Stimulated activated CD4-positive, alpha-beta T cell treated with anti-CD3 and anti-CD28 coated beads, TNF-alpha, amount 100 ng/mL, for 24 hours (primary cell): ENCODE measurements around the gene CDH4.

Experiments
- DNase-seq, 3 experiments: peaks; one replicate each; pipeline ENCODE4 v3.0.0-alpha.2; 2020; ENCODE audit warnings: low read depth in 3 of 3

Gene CDH4

DNA sequence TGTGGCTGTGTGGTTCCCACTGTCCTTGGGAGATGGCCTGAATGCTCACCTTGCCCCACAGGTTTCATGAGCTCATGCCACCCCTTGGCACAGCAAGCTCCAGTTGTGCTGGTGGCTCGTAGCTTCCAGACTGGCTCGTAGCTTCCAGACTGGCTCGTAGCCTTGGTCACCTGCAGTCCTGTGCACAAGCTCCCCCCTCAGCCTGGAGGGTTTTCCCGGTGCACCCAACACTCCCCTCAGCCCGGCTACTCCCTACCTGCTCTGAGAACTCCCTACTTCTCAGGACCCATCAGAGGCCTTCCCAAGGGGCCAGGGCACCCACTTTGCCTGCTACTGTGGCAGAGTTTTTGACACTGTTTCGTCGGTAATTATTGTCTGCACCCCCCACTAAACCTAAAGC lies 528.0 kb downstream of the CDH4 start:
- no peak for DNase-seq

- no peak for DNase-seq
Observed at GRCh38 chr20:61784801-61785566, 532.9 kb downstream of the CDH4 start.

DNA sequence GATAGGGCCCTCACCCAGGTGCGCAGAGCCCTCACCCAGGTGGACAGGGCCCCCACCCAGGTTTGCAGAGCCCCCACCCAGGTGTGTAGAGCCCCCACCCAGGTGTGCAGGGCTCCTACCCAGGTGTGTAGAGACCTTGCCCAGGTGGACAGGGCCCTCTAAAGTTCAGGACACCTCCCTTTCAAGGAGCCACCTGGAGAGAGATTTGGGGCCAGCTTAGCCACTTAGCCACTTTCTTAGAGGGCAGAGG lies 533.4 kb downstream of the CDH4 start:
- no peak for DNase-seq

DNA sequence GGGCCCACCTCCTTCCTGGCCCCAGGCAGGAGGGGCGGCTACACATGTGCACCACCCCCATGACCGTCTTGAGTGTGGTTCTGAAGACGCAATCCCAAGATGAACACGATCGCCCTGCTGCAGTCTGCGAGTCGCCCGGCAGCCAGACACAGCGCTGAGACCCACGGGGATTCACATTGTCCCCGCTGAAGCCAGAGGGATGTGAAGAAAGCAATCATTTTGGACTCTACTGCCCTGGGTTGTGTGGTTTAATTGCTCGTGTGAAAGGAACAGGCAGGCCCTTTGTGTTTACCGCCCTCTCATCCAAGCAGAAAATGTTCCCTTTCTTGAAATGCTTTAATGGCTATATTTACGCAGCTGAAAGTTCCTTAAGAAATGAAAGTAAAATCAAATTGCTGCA lies 534.2 kb downstream of the CDH4 start:
- DNase-seq: no peak

DNA sequence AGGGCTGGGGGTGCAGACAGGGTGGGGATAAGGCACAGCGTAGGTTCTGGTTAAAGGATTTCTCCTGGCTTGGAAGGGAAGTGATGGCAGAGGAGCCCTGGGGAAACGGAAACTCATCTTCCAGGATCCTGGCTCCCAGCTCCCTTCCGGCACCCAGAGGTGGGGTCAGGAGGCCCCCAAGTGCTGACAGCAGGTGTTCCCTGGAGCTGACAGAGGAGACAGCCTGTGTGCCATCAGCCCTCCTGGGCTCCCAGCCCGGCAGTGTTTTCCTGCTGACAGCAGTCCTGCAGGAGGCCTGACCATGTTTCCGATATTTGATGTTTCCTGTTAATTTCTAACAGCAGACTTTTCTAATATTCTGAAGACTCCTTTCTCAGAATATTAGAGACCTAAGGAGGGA lies 536.3 kb downstream of the CDH4 start:
- no peak for DNase-seq

- DNase-seq: no peak
Observed at GRCh38 chr20:61789329-61789728, 537.3 kb downstream of the CDH4 start.

DNA sequence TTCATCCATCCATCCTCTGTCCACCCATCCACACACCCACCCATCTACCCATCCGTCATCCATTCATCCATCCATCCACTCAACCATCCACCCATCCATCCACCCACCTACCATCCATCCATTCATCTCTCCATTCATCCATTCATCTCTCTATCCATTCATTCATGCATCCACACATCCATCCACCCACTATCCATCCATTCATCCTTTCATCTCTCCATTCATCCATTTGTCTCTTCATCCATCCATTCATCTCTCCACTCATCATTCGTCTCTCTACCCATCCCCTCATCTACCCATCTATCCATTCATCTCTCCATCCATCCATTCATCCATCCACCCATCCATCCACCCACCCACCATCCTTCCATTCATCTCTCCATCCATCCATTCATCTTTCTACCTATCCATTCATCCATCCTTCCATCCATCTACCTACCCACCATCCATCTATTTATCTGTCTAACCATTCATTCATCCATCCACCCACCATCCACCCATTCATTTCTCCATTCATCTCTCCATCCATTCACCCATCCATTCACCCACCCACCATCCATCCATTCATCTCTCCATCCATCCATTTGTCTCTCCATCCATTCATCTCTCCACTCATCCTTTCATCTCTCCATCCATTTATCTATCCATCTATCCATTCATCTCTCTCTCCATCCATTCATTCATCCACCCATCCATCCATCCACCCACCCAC lies 538.2 kb downstream of the CDH4 start:
- no peak for DNase-seq

DNA sequence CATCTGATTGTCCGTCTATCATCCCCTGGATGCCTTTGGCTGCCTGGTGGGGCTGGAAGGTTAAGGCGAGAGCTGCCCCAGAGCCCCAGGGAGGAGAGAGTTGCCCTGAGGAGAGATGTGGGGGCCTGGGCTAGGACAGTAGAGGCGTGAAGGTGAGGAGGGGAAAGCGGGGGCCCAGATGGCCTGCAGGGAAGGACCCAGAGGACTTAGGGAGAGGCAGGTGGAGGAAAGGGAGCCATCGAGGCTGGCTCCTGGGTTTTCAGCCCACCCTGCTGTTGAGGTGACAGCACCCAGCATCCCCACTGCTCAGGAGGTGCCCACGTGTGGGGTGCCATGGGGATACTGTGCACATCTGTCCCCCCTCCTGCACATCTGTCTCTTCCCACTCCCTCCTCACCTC lies 539.9 kb downstream of the CDH4 start:
- no peak for DNase-seq

GRCh38 chr20:61795669-61796630 lies 543.9 kb downstream of the CDH4 start:
- DNase-seq: no peak

DNA sequence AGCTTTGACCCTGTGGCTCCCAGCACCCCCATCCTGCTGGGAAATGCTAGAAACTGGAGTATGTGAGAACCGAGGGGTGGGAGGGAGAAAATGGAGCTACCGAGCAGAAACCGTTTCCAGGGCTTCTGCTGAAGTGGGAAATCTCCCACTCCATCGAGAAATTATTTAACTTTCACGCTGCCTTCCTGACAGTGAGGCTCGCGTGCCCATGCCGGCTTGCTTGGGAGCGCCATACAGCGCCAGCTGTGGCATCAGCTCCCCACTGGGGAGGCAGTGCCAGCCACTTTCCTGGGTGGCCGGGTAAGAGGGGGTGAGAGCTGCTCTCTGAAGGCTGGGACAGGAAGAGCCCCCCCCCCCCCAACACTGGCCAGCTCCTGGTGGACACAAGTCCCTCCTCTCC lies 544.7 kb downstream of the CDH4 start:
- no peak for DNase-seq

- no peak for DNase-seq
Observed at GRCh38 chr20:61797200-61797599, 545.1 kb downstream of the CDH4 start.

- DNase-seq: no peak
Observed at GRCh38 chr20:61797971-61798411, 545.9 kb downstream of the CDH4 start.

DNA sequence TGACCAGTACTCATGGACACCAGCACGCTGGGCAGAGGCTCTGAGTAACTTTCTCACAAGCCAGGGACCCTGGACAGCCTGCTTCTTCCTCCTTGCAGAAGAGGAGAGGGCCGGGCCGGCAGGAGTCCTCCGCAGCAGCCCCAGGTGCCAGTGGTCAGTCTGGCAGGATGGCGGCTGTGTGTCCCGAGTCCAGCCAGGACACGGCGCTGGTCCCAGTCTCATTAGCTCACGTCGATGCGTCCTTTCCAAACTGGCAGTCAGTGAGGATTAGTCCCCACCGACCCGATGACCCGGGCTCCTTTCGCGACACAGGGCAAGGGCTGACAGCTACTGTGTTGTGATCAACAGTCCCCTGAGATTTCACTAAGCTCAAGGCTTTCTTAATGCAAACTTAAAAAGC lies 546.6 kb downstream of the CDH4 start:
- DNase-seq: no peak

DNA sequence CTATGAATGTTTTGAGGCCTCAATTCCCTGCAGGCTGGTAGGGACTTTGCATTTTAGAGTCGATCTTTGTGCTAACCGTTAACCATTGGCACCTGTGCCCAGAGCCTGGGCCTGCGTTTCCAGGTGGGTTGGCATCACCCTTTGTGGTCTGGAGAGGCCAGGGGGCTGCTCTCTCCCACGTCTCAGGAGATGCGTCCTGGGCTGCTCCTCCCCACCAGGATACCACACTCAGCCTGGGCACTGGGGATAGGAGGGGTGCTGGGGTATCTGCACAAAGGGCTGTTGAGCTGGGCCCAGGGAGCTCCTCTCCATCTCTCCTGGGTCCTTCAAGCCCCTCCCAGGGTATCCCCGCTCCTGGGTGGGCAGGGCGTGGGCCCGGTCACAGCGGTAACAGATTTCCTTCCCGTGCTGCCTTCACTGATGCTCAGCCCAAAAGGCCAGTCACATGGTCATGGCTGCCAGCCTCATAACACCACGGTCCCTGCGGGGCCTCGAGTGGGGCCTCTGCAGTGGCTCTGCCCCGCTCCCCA lies 547.4 kb downstream of the CDH4 start:
- DNase-seq: no peak

- DNase-seq: no peak
Observed at GRCh38 chr20:61799928-61800327, 547.9 kb downstream of the CDH4 start.

- no peak for DNase-seq
Observed at GRCh38 chr20:61800359-61801064, 548.5 kb downstream of the CDH4 start.

- DNase-seq: no peak
Observed at GRCh38 chr20:61801065-61801360, 549.0 kb downstream of the CDH4 start.

DNA sequence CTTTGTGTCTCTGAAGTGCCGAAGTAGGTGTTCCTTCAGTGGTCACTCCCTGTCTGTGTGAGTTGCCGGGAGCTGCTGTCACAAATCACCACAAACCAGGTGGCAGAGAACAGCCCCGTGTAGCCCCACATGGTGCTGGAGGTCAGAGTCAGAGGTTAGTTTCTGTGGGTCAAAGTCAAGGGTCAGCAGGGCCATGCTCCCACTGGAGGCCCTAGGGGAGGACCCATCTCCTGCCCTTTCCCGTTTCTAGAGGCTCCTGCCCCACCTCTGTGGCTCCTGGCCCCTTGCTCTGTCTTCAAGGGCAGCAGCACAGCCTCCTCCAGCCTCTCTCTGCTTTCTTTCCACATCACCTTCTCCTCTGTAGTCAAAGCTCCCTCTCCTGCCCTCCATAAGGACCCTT lies 549.4 kb downstream of the CDH4 start:
- DNase-seq: no peak

- DNase-seq: no peak
Observed at GRCh38 chr20:61801857-61802442, 549.9 kb downstream of the CDH4 start.

DNA sequence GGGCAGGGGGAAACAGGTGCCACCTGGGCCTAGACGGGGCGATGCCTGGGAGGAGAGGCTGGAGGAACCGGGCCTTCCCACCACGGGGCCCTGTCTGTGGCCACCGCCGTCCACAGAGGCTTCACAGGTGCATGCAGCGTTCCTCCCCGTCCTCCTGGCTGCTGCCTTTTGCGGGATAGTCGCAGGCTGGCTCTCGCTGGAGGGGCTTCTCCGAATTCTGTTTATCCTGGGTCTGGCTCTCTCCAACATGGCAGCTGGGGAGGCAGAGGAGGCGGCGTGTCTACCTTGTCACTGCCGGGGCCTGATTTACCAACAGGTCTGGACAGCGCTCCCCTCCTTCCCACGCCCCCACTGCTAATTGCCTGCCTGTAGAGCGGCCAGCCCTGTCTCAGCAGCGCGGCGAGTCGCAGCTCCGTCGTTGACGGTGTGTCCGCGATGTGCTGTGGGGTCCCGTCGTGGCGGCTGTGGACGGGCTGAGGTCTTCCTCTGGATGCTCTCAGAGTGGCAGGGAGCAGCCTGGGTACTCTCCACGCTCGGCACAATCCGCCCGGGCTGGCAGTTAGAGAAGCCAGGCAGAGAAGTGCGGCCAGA lies 550.8 kb downstream of the CDH4 start:
- DNase-seq: no peak

- DNase-seq: no peak
Observed at GRCh38 chr20:61803416-61803914, 551.4 kb downstream of the CDH4 start.
